Measurements from ENCODE around the gene SCGB1C1.

SCGB1C1 gene

GRCh38 chr11:205221-206001 lies 12.5 kb downstream of the SCGB1C1 start:
- DNase-seq, result no peak

GRCh38 chr11:206002-206384 lies 13.1 kb downstream of the SCGB1C1 start:
- no peak for DNase-seq

- no peak for DNase-seq
Measured at GRCh38 chr11:206526-207207, 13.8 kb downstream of the SCGB1C1 start.

GRCh38 chr11:207208-207862 lies 14.5 kb downstream of the SCGB1C1 start, which contains the start of the genes BET1L and RIC8A:
TSS of gene BET1L (minus strand) at chr11:207399. CDS start at chr11:207321, 78 bp downstream.
TSS of gene RIC8A (plus strand) at chr11:207708. CDS start at chr11:208855, 1,147 bp downstream.
- peak; percentile 98 for DNase-seq

GRCh38 chr11:207863-208180 lies 14.9 kb downstream of the SCGB1C1 start:
- no peak for DNase-seq

- peak; percentile 86 for DNase-seq
Measured at GRCh38 chr11:208181-208916, 15.5 kb downstream of the SCGB1C1 start.

GRCh38 chr11:208917-209260 lies 16.0 kb downstream of the SCGB1C1 start:
- no peak for DNase-seq

GRCh38 chr11:209275-210121 lies 16.6 kb downstream of the SCGB1C1 start:
- DNase-seq, result no peak

GRCh38 chr11:210122-210802 lies 17.4 kb downstream of the SCGB1C1 start:
- no peak for DNase-seq

- DNase-seq, result no peak
Measured at GRCh38 chr11:210803-211180, 17.9 kb downstream of the SCGB1C1 start.

GRCh38 chr11:211295-211694 lies 18.4 kb downstream of the SCGB1C1 start:
- DNase-seq, result no peak

- no peak for DNase-seq
Measured at GRCh38 chr11:211741-212140, 18.9 kb downstream of the SCGB1C1 start.

GRCh38 chr11:212150-213100 lies 19.5 kb downstream of the SCGB1C1 start:
- no peak for DNase-seq

GRCh38 chr11:213111-213510 lies 20.2 kb downstream of the SCGB1C1 start:
- DNase-seq, result no peak

GRCh38 chr11:214083-214482 lies 21.2 kb downstream of the SCGB1C1 start:
- no peak for DNase-seq

GRCh38 chr11:215581-216037 lies 22.7 kb downstream of the SCGB1C1 start:
- no peak for DNase-seq

GRCh38 chr11:216081-216974 lies 23.4 kb downstream of the SCGB1C1 start:
- DNase-seq, result no peak

GRCh38 chr11:217704-218103 lies 24.8 kb downstream of the SCGB1C1 start:
- no peak for DNase-seq
